NOMO-1 (cell line): ENCODE data around the gene TMEM190.
"Not testable (repeated sequence)": the region's sequence is repeated elsewhere in the genome, so short reads cannot be mapped to it uniquely, and the experiment has no call there.

Experiments used
- DNase-seq, 2 experiments: peaks; one replicate each; lab custom pipeline; 2025; ENCODE audit not compliant: unreplicated experiment in 2 of 2; lab: John Stamatoyannopoulos, UW

The TMEM190 gene

DNA sequence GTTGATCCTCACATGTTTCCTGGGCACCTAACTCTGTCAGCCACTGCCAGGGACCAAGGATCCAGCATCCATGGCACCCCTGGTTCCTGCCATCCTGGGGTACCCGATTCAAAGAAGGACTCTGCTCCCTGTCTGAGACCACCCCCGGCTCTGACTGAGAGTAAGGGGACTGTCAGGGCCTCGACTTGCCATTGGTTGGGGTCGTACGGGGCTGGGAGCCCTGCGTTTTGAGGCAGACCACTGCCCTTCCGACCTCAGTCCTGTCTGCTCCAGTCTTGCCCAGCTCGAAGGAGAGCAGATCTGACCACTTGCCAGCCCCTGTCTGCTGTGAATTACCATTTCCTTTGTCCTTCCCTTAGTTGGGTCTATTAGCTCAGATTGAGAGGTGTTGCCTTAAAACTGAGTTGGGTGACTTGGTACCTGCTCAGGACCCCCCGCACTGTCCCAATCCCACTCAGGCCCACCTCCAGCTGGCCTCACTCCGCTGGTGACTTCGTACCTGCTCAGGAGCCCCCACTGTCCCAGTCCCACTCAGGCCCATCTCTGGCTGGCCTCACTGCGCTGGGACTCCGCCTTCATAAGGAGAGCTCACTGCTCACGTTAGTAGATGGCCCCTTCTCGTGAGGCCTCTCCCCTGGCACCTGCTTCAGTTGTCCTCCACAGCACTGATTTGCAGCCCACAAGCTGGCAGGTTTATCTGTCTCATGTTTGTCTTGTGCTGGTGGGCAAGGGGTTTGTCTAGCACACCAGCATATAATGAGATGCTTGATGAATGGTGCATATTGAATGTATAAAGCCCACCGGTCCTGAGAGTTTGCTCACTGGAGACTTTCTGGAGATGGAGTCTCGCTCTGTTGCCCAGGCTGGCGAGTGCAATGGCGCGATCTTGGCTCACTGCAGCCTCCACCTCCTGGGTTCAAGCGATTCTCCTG lies 13.0 kb downstream of the TMEM190 start:
- no peak for DNase-seq

DNA sequence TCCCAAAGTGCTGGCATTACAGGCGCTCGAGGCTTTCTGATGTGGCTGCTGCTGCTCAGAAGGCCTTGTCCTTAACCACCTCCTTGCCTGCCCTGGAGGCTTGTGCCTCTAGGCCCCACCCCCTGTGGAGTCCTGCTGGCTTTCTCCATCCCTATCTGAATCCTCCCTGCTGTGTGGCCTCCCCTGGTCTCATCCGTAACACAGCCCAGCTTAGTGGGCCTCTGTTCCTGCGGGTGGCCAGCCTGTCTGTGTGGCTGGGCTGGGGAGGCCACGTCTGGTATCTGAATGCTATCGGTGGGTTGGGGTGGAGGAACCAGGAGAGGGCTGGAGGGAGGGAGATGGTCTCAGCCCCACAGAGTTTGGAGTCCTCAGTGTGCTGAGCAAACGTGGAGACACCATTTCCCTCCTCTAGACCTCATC lies 13.8 kb downstream of the TMEM190 start:
- no peak for DNase-seq

DNA sequence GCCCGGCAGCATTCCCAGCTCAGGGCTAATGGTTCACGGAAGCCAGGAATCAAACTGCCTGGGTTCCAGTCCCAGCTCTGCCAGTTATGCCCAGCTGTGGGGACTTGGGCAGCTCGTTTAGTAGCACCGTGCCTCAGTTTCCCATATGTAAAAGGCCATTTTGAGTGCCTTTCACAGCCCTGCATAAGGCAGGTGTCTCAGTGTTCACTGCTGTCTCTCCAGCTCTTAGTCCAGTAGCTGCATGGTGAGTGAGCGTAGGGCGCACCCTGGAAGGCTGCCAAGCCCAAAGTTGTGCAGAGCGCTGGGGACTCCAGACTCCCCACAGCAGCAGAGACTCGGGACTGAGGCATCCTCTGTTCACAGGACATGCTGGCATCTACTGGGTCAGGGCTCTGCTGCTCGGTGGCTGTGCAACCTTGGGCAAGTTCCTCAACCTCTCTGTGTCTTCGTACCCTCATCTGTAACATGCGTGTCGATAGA lies 14.6 kb downstream of the TMEM190 start:
- no peak for DNase-seq

DNA sequence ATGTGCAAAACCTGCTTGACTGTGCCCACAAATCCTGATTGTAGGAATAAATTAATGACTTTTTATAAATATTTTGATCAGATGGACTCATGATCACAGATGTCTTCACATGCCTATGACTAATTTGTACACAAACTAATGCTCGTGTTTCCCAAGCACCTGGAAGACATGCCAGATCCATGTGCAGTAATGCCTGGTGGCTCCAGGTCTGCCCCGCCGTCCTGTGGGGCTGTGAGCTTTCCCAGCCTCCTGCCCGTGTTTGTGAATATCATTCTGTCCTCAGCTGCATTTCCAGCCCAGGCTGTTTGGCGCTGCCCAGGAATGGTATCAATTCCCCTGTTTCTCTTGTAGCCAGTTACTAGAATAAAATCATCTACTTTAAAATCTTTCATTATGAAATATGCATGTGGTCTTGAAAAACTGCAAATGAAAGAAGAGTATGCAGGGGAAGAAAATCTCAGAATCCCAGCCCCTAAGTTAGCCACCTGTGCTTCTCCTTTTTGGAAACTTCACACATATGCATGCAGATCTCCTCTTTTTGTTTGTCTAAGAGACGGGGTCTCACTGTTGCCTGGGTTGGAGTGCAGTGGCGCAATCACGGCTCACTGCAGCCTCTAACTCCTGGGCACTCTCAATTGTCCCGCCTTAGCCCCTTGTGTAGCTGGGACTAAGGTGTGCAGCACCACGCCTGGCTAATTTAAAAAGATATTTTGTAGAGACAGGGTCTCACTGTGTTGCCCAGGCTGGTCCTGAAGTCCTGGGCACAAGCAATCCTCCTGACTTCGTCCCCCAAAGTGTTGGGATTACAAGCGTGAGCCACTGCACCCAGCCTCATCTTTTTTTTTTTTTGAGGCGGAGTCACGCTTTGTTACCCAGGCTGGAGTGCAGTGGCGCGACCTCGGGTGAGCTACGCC lies 15.3 kb downstream of the TMEM190 start:
- DNase-seq = no peak

DNA sequence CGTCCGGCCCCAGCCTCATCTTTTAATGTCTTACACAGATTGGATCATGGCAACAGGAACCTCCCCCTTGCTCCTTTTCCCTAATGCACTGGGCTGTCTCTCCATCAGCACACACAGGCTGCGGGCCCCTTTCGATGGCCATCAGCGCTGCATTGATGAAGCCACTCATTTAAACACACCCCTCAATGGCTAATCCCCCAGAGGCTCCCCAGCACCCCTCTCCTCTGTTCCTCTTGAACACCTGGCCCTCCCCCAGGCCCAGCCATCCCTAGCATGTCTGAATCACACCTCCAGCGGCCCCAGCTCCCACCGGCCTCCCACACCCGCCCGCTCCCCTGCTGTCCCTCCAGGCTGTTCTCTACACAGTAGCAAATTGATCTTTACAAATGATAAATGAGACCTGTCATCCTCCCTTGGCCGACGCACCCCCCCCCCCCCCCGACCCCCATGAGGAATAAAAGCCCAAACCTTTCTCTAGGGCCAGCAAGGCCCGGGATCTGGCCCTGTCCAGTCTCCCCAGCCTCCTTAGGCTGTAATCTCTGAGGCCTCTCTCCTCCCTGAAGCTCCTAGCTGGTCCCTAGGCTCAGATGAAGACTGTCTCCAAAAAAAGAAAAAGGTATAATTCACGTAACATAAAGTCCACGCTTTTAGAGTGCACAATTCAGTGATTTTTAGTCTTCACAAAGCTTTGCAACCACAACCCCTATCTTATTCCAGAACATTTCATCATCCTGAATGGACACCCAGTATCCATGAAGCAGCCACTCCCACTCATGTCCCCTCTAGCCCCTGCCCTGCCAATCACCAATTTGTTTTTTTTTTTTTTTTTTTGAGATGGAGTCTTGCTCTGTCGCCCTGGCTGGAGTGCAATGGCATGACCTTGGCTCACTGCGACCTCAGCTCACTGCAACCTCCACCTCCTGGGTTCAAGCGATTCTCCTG lies 16.5 kb downstream of the TMEM190 start:
- DNase-seq = no peak

DNA sequence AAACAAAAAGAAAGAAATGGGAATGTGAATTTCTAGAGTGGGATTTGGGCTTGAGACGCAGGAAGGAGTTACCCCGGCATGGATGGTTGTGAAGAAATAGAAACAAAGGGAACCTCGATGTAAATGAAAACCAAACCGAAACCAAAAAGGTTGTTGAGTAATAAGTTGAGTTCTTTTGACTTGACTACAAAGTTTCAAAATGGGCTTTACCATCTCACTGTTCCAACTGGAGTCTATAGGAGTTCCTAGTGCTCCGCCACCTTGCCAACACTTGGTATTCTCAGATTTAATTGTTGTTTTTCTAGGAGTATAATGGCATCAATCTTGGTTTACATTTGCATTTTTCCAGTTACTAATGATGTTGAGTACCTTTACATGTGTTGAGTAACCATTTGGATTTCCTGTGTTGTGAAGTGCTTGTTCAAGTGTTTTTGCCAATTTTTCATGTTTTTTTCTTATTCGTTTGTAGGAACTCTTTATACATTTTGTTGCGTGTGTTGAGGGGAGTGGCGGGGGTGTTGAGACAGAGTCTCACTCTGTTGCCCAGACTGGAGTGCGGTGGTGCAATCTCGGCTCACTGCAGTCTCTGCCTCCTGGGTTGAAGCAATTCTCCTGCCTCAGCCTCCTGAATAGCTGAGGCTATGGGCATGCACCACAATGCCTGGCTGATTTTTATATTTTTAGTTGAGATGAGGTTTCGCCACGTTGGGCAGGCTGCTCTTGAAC lies 21.7 kb downstream of the TMEM190 start:
- DNase-seq = peak; percentile 42 to 82

DNA sequence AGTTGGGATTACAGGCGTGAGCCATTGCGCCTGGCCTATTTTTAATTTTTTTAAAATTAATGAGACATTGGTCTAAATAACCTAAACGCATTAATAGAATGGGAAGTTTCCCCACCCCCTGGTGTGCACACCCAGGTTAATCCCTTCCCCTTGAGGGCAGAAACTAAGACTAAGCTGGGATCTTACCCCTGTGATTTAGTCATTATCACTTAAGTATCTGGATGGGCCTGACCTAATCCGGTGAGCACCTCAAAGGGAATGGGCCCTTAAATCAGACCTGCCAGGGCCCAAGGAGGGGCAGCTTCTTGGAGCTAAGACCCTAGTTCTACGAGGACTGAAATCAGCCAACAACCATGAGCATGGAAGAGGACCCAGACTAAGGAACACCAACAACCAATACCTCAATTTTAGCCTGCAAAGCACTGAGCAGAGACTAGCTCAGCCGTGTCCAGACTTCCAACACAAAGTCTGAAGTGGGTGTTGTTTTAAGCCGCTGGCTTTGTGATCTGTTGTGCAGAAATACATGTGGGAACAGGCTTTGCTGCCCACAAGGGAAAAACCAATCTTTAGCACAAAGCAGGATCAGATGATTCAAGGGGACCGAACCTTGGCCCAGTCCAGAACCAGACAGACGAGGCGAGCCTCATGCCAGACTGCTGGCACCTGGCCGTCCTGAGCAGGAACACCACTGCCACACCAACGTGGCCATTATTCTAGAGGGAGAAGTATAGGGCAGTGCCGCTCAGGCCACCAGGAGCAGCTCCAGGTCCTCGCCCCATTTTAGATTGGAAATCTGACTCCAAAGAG lies 23.9 kb downstream of the TMEM190 start:
- no peak for DNase-seq

- DNase-seq = not testable (repeated sequence)
These were observed 24.8 kb downstream of the TMEM190 start for GRCh38 chr19:55401390-55401789.

DNA sequence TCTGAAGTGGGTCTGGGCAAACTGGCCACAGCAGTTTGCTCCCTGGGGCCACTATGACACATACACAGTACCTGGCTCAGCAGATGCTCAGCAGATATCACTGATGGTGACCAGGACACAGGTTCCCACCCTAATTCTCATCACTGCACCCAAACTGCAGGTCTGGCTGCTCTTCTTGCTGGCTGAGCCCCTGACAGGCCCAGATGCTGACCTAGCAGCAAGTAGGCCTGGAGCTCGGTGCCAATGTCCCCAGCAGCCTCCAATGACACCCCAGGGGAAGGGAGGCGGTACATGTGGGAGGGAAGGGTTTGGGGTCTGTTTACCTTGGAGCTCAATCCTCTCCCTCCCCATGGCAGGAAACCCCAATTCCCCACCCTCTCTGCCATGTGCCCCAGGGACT lies 25.9 kb downstream of the TMEM190 start:
- DNase-seq = no peak

DNA sequence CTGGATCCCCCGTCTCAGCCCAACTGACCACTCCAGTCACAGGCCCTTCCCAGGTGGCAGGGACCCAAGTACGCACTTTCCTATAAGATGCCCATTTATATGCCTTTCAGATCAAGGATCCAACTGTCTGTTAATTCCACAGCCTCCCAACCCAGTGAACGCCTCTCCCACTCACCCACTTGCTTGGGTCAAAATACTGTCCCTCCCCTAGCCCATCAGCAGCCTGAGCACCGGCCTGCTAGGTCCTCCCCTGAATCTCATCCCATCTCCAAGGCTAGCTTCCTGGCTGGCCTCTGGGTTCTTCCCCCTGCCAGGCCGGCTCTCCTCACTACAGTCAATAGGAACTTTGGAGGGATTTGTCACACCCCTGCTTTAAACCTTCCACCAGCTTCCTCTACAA lies 29.0 kb downstream of the TMEM190 start:
- no peak for DNase-seq

GRCh38 chr19:55406091-55406825 lies 29.6 kb downstream of the TMEM190 start:
- peak in 1 of 2 experiments; percentile 36 for DNase-seq

- peak in 1 of 2 experiments; percentile 22 for DNase-seq
These were observed 30.4 kb downstream of the TMEM190 start for GRCh38 chr19:55406826-55407549.

GRCh38 chr19:55407550-55407799 lies 30.8 kb downstream of the TMEM190 start, which contains the start of gene UBE2S:
UBE2S (minus strand) TSS chr19:55407788; CDS start chr19:55407589, 199 bp downstream.
- DNase-seq = not testable (repeated sequence)

GRCh38 chr19:55407800-55408532 lies 31.3 kb downstream of the TMEM190 start:
- DNase-seq = peak; percentile 99

- DNase-seq = no peak
These were observed 31.9 kb downstream of the TMEM190 start for GRCh38 chr19:55408533-55408872.

GRCh38 chr19:55409179-55409578 lies 32.6 kb downstream of the TMEM190 start:
- DNase-seq = not testable (repeated sequence)

DNA sequence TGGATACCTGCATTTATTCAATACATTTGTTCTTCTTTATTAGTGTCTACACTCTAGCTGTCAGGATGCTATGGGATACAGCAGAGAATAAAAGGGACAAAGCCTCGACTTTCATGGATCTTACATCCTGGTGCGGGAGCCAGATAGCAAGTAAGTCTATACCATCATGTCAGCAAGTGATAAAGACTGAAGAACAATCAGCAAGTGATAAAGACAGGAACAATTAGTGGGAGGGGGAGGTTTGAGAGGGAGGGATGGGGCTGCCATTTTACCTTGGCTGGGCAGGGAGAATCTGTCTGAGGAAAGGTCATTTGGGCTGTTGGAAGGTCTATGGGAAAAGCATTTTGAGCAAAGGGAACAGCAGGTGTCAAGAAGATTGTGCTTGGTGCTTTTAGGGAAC lies 33.5 kb downstream of the TMEM190 start:
- DNase-seq = no peak
